K562 (cell line): ENCODE measurements around the gene ARHGAP9. TPM values are rescaled to one million over a fixed set of nuclear protein-coding genes. Genes with fewer than 3 reads are reported as not detected.

ENCODE experiments used
- CC2D1A ChIP-seq: fragments of 450-650 bp; IDR thresholded peaks from 2 replicates; pipeline ENCODE4 v1.6.1; 2017; ENCODE audit warnings: mild to moderate bottlenecking
- CEBPZ ChIP-seq: fragments of 150-350 bp; IDR thresholded peaks from 2 replicates; pipeline ENCODE4 v1.6.1; 2014; ENCODE audit warnings: low read depth, mild to moderate bottlenecking, low read length, borderline replicate concordance
- EP300 ChIP-seq: IDR thresholded peaks from 2 replicates; pipeline ENCODE4 v1.6.1; 2012; ENCODE audit warnings: low read length, improper control_type of control experiment
- FOS ChIP-seq: IDR thresholded peaks from 3 replicates; pipeline ENCODE4 v1.6.1; 2011; ENCODE audit not compliant: insufficient read length; ENCODE audit errors: extremely low read depth
- HDAC2 ChIP-seq: fragments of 450-650 bp; IDR thresholded peaks from 2 replicates; pipeline ENCODE4 v1.6.1; 2016; ENCODE audit warnings: mild to moderate bottlenecking
- IRF1 ChIP-seq: sonication (generic); formaldehyde crosslinking; IDR thresholded peaks from 2 replicates; pipeline ENCODE4 v1.8.0; 2022; ENCODE audit warnings: missing genetic modification reagents, mild to moderate bottlenecking, borderline replicate concordance
- KLF10 ChIP-seq: fragments of 250-450 bp; sonication (Bioruptor Pico); IDR thresholded peaks from 2 replicates; pipeline ENCODE4 v1.6.1; 2021; ENCODE audit warnings: matching md5 sums
- MAX ChIP-seq: sonication (generic); formaldehyde crosslinking; IDR thresholded peaks from 2 replicates; pipeline ENCODE4 v1.9.0; 2022; ENCODE audit warnings: mild to moderate bottlenecking, missing genetic modification reagents
- NR2F6 ChIP-seq: fragments of 450-650 bp; formaldehyde crosslinking; IDR thresholded peaks from 2 replicates; pipeline ENCODE4 v1.4.0; 2020; ENCODE audit warnings: mild to moderate bottlenecking
- OTX1 ChIP-seq: fragments of 450-650 bp; formaldehyde crosslinking; IDR thresholded peaks from 2 replicates; pipeline ENCODE4 v1.4.0; 2022; ENCODE audit warnings: mild to moderate bottlenecking
- PHB ChIP-seq: fragments of 250-450 bp; sonication (Bioruptor Pico); IDR thresholded peaks from 2 replicates; pipeline ENCODE4 v1.5.0; 2021
- PPARD ChIP-seq: fragments of 250-450 bp; sonication (Bioruptor Pico); IDR thresholded peaks from 2 replicates; pipeline ENCODE4 v1.8.0; 2022; ENCODE audit warnings: inconsistent platforms, mild to moderate bottlenecking, moderate library complexity
- TFE3 ChIP-seq: fragments of 450-650 bp; formaldehyde crosslinking; IDR thresholded peaks from 2 replicates; pipeline ENCODE4 v1.4.0; 2020; ENCODE audit warnings: mild to moderate bottlenecking, mixed read lengths
- TSC22D4 ChIP-seq: fragments of 450-650 bp; IDR thresholded peaks from 2 replicates; pipeline ENCODE4 v1.6.1; 2016; ENCODE audit warnings: missing genetic modification characterization, missing biosample characterization, control low read depth
- TSHZ1 ChIP-seq: fragments of 250-450 bp; sonication (Bioruptor Pico); IDR thresholded peaks from 2 replicates; pipeline ENCODE4 v1.4.0; 2020; ENCODE audit warnings: mild to moderate bottlenecking, moderate library complexity
- ZNF217 ChIP-seq: sonication (generic); formaldehyde crosslinking; IDR thresholded peaks from 2 replicates; pipeline ENCODE4 v1.8.0; 2022; ENCODE audit warnings: mild to moderate bottlenecking, missing genetic modification reagents
- ZNF263 ChIP-seq: sonication (generic); formaldehyde crosslinking; IDR thresholded peaks from 2 replicates; pipeline ENCODE4 v1.8.0; 2022; ENCODE audit warnings: mild to moderate bottlenecking, missing genetic modification reagents, borderline replicate concordance
- ZNF511 ChIP-seq: sonication (generic); formaldehyde crosslinking; IDR thresholded peaks from 2 replicates; pipeline ENCODE4 v1.8.0; 2022; ENCODE audit warnings: mild to moderate bottlenecking, missing genetic modification reagents
- ZNF785 ChIP-seq: fragments of 250-450 bp; sonication (Bioruptor Pico); IDR thresholded peaks from 2 replicates; pipeline ENCODE4 v1.4.0; 2020; ENCODE audit warnings: mild to moderate bottlenecking
- polyA plus RNA-seq, 8 experiments: library from polyadenylated mRNA; depleted of rRNA in 4 of 8; stranded (reverse) in 5 of 8; unstranded in 3 of 8; fragments of >200 nt; fragmentation: Nextera tagmentation in 2 of 8; fragmentation: Illumina TruSeq in 1 of 8; extraction: Ambion mirVana in 2 of 8; extraction: Trizol in 1 of 8; gene quantifications; 2 replicates each; pipeline versions ENCODE4 v1.2.1 to v1.2.3, GENCODE V29; 2011 to 2014; ENCODE audit warnings: inconsistent platforms in 1 of 8, missing spikeins in 1 of 8
- total RNA-seq, 7 experiments: library from RNA; depleted of rRNA in 6 of 7; stranded (reverse); fragments of >200 nt in 6 of 7; fragmentation: Illumina TruSeq in 2 of 7; extraction: Trizol in 2 of 7; gene quantifications; 2 replicates each; pipeline versions ENCODE4 v1.2.1 to v1.2.3, GENCODE V29; 2011 to 2021; ENCODE audit warnings: low replicate concordance in 1 of 7

Gene ARHGAP9
- total and polyA plus RNA-seq, 9 of the 15 experiments (the other 6 are each of a cell fraction or from before 2014, with no cell fraction given): 1.5 to 10.2 (median 5.1) TPM

GRCh38 chr12:57430112-57430930, 49.3 kb downstream of the ARHGAP9 start (continued):
- TF ChIP-seq TFE3 (no peak), CEBPZ (no peak), NR2F6 (CRISPR knock-in tag) (no peak), PHB (CRISPR knock-in tag) (no peak), TSHZ1 (CRISPR knock-in tag) (no peak), HDAC2 (no peak), OTX1 (CRISPR knock-in tag) (no peak), KLF10 (no peak), EP300 (no peak), PPARD (CRISPR knock-in tag) (no peak), ZNF263 (no peak), FOS (no peak), ZNF217 (no peak), TSC22D4 (tag) (no peak), ZNF511 (no peak), IRF1 (CRISPR knock-in tag) (no peak), ZNF785 (CRISPR knock-in tag) (no peak), MAX (CRISPR knock-in tag) (no peak), CC2D1A (no peak)
